ENCODE data around the gene KLHL3. TPM values are rescaled to one million over a fixed set of nuclear protein-coding genes. Genes with fewer than 3 reads are reported as not detected.

Gene KLHL3
- total RNA-seq, 2 donors from 2014 or later, result 4.4 to 6.3 TPM

- no peak overlapping the region for H3K4me3 ChIP-seq
These were observed 27.8 kb downstream of the KLHL3 start for GRCh38 chr5:137708062-137708461.

GRCh38 chr5:137706841-137707240 is 29.0 kb downstream of the KLHL3 start:
- no peak overlapping the region for H3K9ac ChIP-seq (ENCODE audit: low read depth in 2 of 2, low read length in 2 of 2)
- no peak for DNase-seq
- no peaks in the 10 kb centered on the region for H3K4me1 ChIP-seq
- no peak overlapping the region for H3K4me3 ChIP-seq
- H3K27ac ChIP-seq, result no peak overlapping the region
- TF ChIP-seq CTCF (IDR thresholded peaks at IDR 0.05), result no peak
- intact Hi-C loops (cut with DNase I), result no loop called here
- H3K9me3 ChIP-seq, result no peaks in the 10 kb centered on the region
- no peaks in the 10 kb centered on the region for H3K27me3 ChIP-seq
- no peaks in the 10 kb centered on the region for H3K36me3 ChIP-seq

More at GRCh38 chr5:137708062-137708461, 27.8 kb downstream of the KLHL3 start:
- no peak for TF ChIP-seq CTCF (IDR thresholded peaks at IDR 0.05)
- no peaks in the 10 kb centered on the region for H3K27me3 ChIP-seq
- H3K9ac ChIP-seq (ENCODE audit: low read depth in 2 of 2, low read length in 2 of 2), result no peak overlapping the region
- intact Hi-C loops (cut with DNase I), result no loop called here
- H3K9me3 ChIP-seq, result no peaks in the 10 kb centered on the region
- no peak for DNase-seq
- no peak overlapping the region for H3K27ac ChIP-seq
- no peaks in the 10 kb centered on the region for H3K36me3 ChIP-seq
- H3K4me1 ChIP-seq, result no peaks in the 10 kb centered on the region

- no peaks in the 10 kb centered on the region for H3K9me3 ChIP-seq
- no peak for TF ChIP-seq CTCF (IDR thresholded peaks at IDR 0.05)
- H3K4me3 ChIP-seq, result no peak overlapping the region
- DNase-seq, result no peak
- no peak overlapping the region for H3K9ac ChIP-seq (ENCODE audit: low read depth in 2 of 2, low read length in 2 of 2)
- no peak overlapping the region for H3K27ac ChIP-seq
- H3K27me3 ChIP-seq, result no peaks in the 10 kb centered on the region
- no peaks in the 10 kb centered on the region for H3K36me3 ChIP-seq
- intact Hi-C loops (cut with DNase I), result no loop called here
- no peaks in the 10 kb centered on the region for H3K4me1 ChIP-seq
These were observed 30.8 kb downstream of the KLHL3 start for GRCh38 chr5:137705106-137705505.

GRCh38 chr5:137703565-137703964 is 32.3 kb downstream of the KLHL3 start:
- Histone ChIP-seq H3K27me3 (no peaks in the 10 kb centered on the region), H3K27ac (no peak overlapping the region), H3K9me3 (no peaks in the 10 kb centered on the region), H3K4me3 (no peak overlapping the region), H3K9ac (ENCODE audit: low read depth in 2 of 2, low read length in 2 of 2) (no peak overlapping the region), H3K4me1 (no peaks in the 10 kb centered on the region), H3K36me3 (no peaks in the 10 kb centered on the region)
- TF ChIP-seq CTCF (IDR thresholded peaks at IDR 0.05), result no peak
- intact Hi-C loops (cut with DNase I), result no loop called here
- DNase-seq, result no peak

GRCh38 chr5:137700282-137700680 is 35.6 kb downstream of the KLHL3 start:
- no peak for TF ChIP-seq CTCF (IDR thresholded peaks at IDR 0.05)
- Histone ChIP-seq H3K4me3 (no peak overlapping the region), H3K27ac (no peak overlapping the region), H3K9ac (ENCODE audit: low read depth in 2 of 2, low read length in 2 of 2) (no peak overlapping the region), H3K9me3 (no peaks in the 10 kb centered on the region), H3K27me3 (no peaks in the 10 kb centered on the region), H3K4me1 (no peaks in the 10 kb centered on the region), H3K36me3 (no peaks in the 10 kb centered on the region)
- no peak for DNase-seq
- intact Hi-C loops (cut with DNase I), result no loop called here

All from colonic mucosa (tissue), 4 donors.